ENCODE measurements around the gene IGF2.
A peak's percentile ranks its signal among the peaks of the same experiment; 100 is the strongest.

IGF2 gene

GRCh38 chr11:2098691-2099515 lies 40.3 kb downstream of the IGF2 start:
- ChIA-PET POLR2A (interaction anchor here (0.6 to 1.5 kb wide), 2 partner anchors 39 to 42 kb away, joined by 8 to 10 read pairs; no protein-coding TSS in a partner anchor), CTCF (no interaction called here)
- H3K4me3 ChIP-seq (ENCODE audit: low read depth, low read length), result no peak overlapping the region
- H3K36me3 ChIP-seq (ENCODE audit: control insufficient read depth in 2 of 2, insufficient read depth in 1 of 2, low read length in 2 of 2), result no peaks in the 10 kb centered on the region
- H3K27ac ChIP-seq (ENCODE audit: extremely low read depth, low read depth, low read length), result no peak overlapping the region
- no peak for TF ChIP-seq ZNF37A (tag by site-specific recombination; IDR thresholded peaks at IDR 0.05)
- no peak; the same call in 1 of the 2 replicates for TF ChIP-seq ZFHX2 (tag by site-specific recombination; conservative IDR thresholded peaks at IDR 0.05)
- TF ChIP-seq ZNF544 (tag by site-specific recombination; IDR thresholded peaks at IDR 0.05), result no peak
- no peak for TF ChIP-seq ZNF350 (tag by site-specific recombination; IDR thresholded peaks at IDR 0.05)
- TF ChIP-seq GLIS2 (tag by site-specific recombination; IDR thresholded peaks at IDR 0.05), result peak; percentile 27; the same call in 1 of the 2 replicates
- H3K9me3 ChIP-seq (ENCODE audit: control insufficient read depth, insufficient read depth, low read depth, low read length), result no peaks in the 10 kb centered on the region
- H3K4me1 ChIP-seq (ENCODE audit: control insufficient read depth, insufficient read depth, low read length), result no peaks in the 10 kb centered on the region; the same call in 1 of the 2 replicates

- Histone ChIP-seq H3K9me3 (ENCODE audit: control insufficient read depth, insufficient read depth, low read depth, low read length) (no peaks in the 10 kb centered on the region), H3K36me3 (ENCODE audit: control insufficient read depth in 2 of 2, insufficient read depth in 1 of 2, low read length in 2 of 2) (no peaks in the 10 kb centered on the region), H3K27ac (ENCODE audit: extremely low read depth, low read depth, low read length) (no peak overlapping the region), H3K4me3 (ENCODE audit: low read depth, low read length) (no peak overlapping the region), H3K4me1 (ENCODE audit: control insufficient read depth, insufficient read depth, low read length) (no peaks in the 10 kb centered on the region; the same call in 1 of the 2 replicates)
- no peak for TF ChIP-seq ZNF174 (tag by site-specific recombination; IDR thresholded peaks at IDR 0.05)
- no peak for TF ChIP-seq ZFP37 (tag by site-specific recombination; IDR thresholded peaks at IDR 0.05)
- no peak for TF ChIP-seq REST (tag by site-specific recombination; IDR thresholded peaks at IDR 0.05)
- no peak for TF ChIP-seq ZBTB21 (tag by site-specific recombination; IDR thresholded peaks at IDR 0.05)
- TF ChIP-seq PRDM6 (tag by site-specific recombination; IDR thresholded peaks at IDR 0.05), result no peak
- no peak for TF ChIP-seq ATF2 (tag by site-specific recombination; IDR thresholded peaks at IDR 0.05; ENCODE audit: low read depth)
- no peak for TF ChIP-seq ZNF670 (tag by site-specific recombination; IDR thresholded peaks at IDR 0.05; ENCODE audit: low read depth)
- no peak for TF ChIP-seq BCL11A (tag by site-specific recombination; IDR thresholded peaks at IDR 0.05; ENCODE audit: low read depth)
- TF ChIP-seq KLF1 (tag by site-specific recombination; IDR thresholded peaks at IDR 0.05), result no peak
- TF ChIP-seq ZNF426 (tag by site-specific recombination; IDR thresholded peaks at IDR 0.05), result no peak
- CTCF ChIA-PET, result interaction anchor here (1.0 kb wide), 1 partner anchor 10 kb away, joined by 8 read pairs; no protein-coding TSS in a partner anchor
- POLR2A ChIA-PET, result no interaction called here
Measured at GRCh38 chr11:2097998-2098690, 41.0 kb downstream of the IGF2 start.

Measured in HEK293 (cell line).